ENCODE results near the gene C2CD2.

C2CD2 gene

DNA sequence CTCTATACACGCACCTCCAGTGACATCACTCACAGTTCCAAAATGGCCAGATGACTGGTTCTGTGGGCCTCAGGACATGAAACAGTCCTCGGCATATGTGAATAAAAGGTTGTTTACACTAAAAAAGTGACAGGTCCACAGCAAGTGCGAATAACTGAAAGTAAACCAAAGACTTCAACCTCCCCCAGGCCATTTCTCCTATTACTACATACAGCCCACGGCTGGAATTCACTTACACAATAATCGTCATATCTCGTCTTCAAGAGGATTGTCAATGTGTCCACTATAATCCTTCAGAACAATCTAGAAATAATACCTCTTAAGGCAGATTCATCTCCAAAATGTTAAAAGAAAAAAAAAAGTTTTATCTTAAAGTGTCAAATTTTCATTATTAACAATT is 72.8 kb downstream of the C2CD2 start:
- DNase-seq = no peak

DNA sequence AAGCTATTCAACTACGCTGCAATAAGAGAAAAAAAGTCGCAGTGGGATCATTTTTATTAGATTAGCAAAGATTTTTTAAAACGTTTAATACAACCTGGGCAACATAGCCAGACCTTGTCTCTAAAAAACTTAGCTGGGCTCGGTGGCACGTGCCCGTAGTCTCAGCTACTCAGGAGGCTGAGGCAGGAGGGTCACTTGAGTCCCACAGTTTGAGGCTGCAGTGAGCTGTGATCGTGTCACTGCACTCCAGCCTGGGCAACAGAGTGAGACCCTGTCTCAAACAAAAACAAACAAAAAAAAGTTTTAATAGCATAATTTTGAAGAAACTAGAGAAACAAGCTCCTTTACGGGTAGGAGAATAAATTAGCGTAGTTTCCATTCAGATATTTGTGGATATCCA is 73.7 kb downstream of the C2CD2 start:
- DNase-seq = no peak

DNA sequence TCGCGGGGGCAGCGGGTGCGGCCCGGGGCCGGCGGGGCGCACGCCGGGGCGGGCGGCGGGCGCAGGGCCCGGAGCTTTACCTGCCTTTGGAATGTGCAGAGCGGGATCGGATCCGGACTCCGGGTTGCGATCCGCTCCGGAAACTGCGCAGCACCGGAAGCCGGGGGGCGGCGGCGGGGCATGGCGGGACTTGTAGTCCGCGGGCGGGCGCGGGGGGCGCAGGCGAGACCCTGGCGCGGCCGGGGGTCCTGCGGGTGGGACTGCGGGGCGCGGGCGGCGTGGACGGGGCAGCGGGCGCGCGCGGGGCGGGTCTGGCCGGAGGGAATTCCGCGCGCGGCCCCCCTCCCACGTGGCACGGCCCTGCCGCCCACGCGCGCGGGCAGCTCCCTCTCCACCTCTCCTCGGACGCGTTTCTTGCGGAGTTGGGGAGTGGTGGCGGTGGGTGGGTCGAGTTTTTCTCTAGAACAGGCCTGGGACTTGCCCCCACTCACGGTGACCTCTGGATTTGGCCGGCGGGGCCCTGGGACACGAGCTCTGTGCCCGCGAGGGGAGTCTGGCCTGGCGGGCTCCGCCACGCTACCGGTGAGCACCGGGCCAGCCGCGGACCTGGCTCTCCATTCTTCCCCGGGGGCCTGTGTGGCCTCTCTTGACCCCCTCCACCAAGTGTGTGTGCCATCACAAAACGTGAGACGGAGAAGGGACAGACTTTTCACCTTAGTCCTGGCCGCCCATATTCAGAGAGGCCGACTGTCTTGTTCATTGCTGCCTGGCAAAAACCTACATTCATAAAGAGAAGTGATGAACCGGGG is 74.4 kb downstream of the C2CD2 start, which contains the start of gene PRDM15:
TSS of gene PRDM15 (minus strand) at position 155 of the 809 bp plus-strand sequence. CDS start 18,981 bp downstream, outside the sequence.
- DNase-seq = peak; percentile 56

DNA sequence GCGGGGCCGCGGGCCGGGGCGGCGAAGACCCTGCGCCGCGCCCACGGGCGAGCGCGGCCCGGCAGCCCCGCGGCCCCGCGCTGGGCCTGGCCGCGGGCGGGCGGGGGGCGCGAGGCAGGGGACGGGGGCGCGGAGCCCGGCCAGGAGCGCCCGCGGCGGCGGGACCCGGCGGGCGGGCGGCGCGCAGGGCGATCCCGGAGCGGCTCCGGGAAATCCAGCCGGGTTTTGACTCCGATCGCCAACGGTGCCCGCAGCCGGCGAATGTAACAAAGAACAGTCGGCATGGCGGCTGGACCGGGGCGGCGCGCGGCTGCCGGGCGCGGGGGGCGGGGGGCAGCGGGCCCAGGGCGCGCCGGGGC is 75.0 kb downstream of the C2CD2 start:
- peak; percentile 46 for DNase-seq

DNA sequence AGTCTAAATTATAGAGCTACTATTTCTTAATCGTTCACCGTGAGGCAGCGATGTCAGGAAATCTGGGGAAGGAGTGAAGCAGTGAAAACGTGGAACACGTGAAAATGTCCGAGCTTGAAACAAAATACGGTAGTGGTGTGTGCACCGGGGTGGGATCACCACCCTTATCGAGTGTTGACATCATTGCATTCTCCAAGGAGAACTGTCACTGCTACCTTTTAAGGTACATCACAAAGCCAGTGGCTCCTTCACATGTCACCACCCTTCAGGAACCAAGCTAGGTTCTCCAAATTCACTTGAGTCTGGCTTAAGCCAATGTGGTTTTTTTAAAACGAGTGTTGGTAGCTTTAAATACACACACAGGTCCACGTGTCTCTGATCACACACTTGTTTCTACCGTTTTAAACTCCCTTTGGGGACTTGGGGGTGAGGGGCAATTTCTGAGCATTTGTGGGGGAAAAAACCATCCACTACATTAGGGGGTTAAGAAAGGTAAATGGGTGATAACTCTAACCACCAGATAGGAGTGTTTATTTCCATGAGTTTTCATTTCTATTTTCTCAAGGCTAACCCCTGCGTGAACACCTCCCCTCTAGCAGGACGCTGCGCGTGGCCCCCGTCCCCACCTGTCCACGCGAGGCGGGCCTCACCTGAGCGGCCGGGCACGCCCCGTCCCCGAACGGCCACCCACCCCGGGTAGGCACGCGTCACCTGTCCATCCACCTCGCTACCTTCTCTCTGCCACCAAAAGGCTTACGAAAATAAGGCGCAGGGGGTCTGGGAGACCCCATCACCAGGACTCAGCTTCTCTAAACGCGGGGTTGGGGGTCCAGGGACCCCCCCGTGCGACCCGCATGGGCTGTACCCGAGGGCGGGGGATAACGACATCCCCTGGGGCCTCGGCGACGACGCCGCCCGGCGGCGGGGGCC is 75.7 kb downstream of the C2CD2 start:
- no peak for DNase-seq

DNA sequence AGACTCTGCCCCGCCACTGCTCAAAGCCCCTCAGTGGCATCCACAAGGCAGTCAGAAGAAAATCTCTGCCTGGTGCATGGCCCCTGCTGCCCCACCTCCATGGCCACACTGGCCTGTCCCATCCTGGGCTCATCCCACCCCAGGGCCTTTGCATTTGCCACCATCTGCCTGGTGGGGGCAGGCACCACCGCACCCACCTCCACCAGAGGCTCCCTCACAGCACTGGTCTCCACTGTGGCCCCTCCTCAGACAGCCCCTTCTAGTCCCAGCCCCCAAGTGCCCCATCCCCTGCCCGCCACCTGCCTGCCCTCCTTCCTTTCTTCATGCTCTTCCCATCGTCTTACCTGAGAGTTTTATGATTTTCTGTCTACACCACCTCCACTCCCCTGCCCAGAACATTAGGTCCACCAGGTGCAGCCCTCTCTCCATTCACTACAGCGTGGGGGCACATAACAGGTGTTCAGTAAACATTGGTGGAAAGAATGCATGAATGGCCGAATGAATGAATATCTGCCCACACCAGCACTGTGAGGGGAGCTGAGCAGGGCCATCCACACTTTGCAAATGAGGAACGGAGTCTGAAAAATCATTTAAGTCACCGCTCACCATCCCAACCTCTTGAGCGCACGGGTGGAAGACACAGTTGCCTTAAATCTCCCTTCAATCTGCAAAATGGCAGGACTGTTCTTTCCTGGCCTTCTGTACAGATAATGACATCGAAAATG is 76.7 kb downstream of the C2CD2 start:
- no peak for DNase-seq

DNA sequence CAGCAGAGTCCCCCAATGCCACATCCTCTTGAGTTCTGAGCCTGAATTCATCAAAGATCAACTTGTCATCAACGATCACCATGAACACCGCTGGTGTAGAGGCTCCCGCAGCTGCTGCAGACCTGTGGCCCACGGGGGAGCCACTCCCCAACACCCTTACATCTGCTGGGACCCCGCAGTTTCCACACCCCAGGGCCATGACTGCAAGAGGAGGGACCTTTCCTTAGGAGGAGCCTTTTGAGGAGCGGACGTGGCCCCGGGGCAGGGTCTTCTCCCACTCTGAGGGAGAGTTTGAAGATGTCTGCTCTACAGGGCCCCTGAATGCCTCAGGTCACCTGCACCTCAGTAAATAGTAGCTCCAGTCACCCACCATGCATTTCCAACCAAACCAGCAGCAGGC is 77.4 kb downstream of the C2CD2 start:
- DNase-seq = no peak

DNA sequence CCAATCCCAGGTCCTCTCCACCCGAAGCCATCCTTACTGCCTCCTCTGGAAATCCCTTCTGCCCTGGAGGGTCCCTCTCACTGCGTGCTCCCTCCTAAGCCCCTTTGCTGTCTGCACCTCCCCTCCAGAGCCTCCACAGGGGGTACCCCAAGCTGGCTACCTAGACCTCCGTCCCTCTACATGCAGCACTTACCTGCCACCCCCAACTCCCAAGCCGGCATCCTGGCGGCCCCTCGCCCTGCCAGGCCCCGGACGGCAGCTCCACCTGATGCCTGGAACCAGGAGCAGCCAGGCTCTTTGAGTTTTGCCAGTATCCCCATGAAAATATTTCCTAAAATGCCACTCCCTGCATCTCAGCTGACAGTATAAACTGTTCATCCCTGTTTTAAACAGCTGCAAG is 78.7 kb downstream of the C2CD2 start:
- no peak for DNase-seq

DNA sequence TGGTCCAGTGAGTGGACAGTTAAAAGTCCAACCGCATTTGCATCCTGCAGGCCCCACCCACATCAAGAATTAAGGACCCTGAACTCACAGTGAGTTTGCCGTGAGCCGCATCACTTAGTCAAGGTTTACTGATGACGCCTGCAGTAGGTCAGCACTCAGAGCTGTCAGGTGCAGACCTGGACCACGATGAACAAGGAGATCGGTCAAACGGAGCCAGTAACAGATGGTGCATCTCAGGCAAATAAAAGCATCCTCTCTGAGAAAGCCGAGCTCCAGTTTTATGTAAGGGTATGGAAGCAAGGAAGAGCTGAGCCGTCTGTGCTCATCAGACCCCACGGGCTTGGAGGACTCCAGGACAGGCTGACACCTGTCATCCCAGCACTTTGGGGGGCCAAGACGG is 79.2 kb downstream of the C2CD2 start:
- DNase-seq = no peak

DNA sequence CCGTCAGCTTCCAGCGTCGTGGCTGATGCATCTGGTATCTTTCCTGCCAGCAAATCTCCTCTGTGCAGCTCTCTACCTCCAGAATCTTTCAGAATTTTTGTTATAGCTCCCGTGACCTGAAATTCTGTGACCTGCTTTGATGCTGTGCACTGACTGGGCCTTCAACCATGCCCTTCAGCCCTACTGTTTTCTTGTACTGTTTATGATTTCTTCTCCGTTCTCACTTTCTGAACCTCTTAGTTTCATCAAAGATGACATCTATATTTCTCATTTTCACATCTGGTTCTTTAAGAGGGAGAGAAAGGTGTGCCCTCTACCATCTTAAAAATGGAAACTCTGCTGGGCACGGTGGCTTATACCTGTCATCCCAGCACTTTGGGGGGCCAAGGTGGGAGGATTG is 80.4 kb downstream of the C2CD2 start:
- DNase-seq = no peak

DNA sequence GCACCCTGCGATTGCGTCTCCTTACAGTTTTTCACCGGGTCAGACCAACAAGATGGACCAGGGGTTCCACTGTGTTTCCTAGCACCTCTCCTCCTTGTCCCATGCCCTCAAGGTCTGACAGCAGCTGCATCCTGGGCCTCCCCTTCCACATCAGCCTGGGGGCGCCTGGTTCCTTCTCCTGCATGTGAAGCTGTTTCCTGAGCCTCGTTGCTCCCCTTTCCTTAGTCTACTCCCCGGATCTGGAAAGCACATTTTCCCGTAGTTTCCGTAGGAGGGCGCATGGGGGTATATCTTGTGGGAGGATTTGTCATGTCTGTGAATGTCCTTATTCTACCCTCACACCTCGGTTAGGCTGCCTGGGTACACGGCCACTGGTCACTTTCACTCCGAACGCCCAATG is 80.8 kb downstream of the C2CD2 start:
- DNase-seq = no peak

DNA sequence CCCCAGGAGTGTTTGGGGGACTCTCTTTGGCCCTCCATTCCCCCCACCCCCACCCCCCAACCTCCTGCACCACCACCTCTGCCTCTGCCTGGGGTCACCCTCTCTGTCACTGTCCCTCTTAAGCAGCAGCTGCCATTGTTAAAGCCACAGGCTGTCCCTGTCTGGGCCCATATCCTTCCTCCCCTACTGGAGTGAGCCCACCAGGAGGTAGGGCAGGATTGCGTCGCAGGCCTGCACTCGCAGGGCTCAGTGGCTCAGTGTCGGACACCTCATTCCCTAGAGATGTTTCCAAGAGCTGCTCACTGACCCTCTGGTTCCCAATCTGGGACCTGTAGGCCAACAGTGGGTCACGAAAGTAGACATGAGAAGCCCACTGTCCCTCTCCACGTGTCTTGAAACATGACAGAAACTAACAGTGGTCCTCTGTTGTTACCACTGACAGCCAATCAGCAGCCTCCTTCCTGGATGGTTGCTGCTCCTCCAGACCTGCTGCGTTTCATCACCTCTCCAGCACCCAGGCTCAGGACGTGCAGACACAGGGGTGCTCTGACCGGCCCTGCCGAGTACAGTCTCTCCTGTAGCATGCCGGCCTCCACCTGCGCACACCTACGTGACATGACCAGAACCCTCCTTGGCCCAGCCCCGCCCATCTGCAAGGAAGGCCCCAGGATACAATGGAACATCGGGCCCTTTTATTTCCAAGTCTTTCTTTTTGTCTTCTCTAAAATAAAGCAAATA is 82.4 kb downstream of the C2CD2 start:
- DNase-seq = no peak

DNA sequence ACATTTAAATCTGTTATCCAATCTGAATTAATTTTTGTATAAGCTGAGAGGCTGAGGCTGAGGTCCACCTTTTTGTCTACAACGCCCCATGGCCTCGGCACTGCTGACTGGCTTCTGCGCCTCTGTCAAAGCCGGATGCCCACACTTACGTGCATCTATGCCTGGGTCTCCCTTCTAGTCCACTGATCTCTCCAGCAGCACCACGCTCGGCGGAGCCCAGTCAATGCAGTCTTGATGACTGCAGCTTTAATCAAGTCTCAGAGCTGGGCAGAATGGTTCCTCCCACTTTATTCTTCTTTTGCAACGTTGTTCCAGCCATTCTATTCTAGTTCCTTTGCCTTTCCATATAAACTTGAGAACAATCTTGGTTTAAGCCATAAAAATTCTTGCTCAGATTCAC is 84.0 kb downstream of the C2CD2 start:
- DNase-seq = no peak

DNA sequence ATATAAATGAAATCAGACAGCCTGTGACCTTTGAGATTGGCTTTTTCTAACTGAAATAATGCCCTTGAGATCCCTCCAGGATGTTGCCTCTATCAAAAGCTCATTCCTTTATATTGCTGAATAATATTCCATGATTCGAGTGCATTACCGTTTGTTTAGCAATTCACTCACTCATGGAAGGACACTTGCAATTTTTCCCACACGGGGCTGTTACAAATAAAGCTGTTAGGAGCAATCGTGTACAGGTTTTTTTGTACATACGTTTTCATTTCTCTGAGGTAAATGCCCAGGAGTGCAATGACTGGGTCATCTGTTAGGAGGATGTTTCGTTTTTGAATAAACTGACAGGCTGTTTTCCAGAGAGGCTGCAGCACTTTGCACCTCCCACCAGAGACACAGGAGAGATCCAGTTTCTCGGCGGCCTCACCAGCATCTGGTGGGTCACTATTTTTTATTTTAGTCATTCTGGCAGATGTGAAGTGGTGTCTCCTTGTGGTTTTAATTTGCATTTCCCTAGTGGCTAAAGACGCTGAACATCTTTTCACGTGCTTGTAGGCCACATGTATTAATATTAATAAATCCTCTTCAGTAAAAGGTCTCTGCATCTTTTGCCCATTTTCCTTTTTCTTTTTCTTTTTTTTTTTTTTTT is 85.6 kb downstream of the C2CD2 start:
- DNase-seq = no peak

DNA sequence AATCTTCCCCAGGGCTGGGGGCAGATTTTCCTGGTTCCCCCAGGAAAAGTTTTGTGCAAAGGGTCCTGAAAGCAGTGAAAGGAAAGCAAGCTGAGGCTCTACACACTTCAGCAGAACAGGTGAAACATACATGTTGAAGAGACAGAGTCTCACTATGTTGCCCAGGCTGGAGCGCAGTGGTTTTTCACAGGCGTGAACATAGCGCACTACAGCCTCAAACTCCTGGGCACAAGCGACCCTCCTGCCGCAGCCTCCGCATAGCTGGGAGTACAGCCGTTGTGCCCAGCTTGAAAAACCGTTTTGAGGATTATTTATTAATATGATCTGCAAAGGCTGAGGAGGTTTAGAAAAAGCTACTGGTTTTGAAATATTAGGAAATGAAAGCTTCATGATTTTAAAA is 86.5 kb downstream of the C2CD2 start:
- no peak for DNase-seq

DNA sequence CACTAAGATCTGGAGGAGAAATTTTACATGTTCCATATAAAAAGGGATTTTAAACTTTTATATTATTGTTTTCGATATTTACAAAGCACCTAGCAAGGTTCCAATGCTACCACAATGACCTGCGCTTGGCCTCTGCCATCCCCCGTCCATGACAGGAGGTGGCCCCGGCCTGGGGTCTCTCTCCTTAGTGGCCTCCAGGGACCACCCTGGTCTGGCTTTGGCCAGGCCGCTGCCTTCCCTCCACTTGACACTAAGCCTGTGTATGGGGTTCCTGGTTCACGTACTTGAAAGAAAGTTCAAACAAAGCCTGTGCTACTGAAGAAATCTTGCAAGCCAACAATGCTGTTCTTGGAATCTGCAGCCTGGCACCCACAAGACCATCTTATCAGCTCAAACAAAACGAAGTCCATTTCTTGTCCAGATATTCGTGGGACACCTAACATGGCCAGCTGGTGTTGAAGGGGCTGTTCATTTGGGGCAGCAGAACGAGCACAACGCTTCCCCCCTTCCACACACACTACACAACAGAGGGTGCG is 87.5 kb downstream of the C2CD2 start:
- DNase-seq = no peak

DNA sequence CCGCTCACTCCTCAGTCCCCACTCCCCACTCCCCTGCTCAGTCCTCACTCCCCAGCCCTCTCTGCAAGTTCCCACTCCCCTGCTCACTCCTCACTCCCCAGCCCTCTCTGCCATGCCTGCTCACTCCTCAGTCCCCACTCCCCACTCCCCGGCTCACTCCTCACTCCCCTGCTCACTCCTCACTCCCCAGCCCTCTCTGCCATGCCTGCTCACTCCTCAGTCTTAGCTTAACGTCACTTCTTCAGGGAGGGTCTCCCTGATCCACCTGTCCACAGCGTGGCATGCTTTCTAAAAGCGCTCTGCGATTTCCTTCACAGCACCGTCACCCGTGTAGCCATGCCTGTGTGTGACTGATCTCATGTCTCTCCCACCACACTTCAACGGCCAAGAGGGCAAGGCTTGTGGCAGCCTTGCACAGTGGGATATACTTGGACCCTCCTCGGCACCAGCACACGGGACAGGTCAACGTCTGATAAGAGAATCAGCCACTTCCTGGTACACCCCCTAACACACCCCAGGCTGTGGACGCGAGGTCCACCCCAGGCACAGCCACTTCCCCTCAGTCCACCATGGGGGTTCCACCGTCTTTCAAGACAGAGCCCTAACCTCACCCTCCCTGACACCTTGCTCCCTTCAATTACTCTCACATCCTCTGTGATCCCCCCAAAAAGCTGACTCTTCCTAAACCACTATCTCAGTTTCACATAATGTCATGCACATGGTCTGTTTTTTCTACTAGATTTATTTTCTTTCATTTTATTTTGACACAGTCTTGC is 88.6 kb downstream of the C2CD2 start:
- DNase-seq = no peak

DNA sequence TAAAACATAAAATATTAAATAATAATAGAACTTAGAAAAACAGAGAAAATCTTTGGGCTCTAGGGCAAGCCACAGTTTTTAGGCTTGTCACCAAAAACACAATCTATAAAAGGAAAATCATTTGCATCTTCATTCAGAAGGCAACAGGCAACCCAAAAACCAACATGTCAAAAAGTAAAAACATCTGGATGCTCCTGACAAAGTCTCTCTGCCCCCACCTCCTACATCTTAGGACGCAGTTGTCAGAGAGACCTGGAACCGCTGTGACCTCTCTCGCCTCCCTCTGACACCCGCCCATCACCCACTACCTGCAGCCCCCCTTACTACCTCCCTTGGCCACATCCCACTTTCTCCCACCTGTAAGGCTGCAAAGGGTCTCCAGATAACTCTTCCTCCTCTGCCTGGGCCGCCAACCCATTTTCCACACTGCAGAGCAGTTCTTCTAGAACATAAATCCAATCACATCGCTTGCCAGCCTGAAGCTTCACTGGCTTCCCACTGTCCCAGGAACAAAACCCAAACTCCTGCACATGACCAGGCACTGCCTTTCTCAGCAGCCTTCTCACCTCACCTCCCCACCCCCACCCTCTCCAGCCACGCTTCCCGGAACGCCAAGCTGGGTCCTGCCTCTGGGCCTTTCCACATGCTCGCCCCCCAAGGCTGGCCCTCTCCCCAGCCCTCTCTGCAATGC is 89.4 kb downstream of the C2CD2 start:
- DNase-seq = no peak

DNA sequence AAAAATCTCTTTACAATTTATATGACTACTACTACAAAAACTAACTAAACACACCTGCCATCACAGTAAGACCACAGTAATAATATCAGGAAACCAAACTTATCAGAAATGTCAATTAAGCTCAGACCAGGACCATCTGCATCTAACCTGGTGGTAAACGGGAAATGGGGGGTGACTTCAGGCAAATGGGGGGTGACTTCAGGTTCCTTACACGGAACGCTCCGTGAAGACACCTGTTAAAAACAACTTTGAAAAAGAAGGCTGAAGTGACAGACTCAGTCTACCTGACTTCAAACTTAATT is 90.4 kb downstream of the C2CD2 start:
- no peak for DNase-seq

DNA sequence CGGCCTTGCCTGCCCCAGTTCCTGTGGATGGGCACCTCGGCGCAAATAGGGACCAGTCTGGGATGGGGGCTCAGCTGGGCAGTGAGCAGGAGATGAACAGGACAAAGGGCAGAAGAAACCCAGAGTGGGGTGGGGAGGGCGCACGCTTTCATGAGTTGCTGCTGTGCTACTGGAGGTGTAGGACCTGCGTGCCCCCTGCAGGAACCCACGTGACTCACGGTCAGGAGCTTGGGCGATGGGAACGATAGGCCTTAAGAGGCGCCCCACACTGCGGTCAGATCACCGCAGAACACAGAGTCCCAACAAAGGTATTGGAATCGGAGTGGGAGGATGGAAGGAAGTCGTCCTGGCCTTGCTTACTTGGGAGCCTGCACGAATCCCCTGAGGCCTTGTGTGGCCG is 91.8 kb downstream of the C2CD2 start:
- no peak for DNase-seq

DNA sequence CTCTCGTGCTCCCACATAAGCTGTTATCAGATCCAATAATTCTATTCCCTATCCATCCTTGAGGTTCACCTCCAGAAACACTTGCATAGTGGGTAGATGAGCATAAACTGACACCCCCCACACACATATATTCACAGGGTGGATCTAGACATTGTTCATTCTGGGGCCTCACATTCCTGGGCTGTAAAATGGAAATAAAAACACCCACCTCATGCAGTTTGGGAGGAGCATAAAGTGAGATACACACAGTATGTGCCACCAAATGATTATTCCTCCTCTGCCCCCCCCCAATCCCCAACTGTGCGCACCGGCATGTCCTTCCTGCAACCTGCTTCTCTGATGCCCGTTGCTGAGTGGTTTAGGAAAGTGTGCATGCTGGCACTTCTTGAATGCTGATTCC is 92.6 kb downstream of the C2CD2 start:
- DNase-seq = no peak
